Activated CD8-positive, alpha-beta T cell treated with anti-CD3 and anti-CD28 coated beads for 36 hours (primary cell): ENCODE results near the gene RPH3AL. TPM values are rescaled to one million over a fixed set of nuclear protein-coding genes. Genes with fewer than 3 reads are reported as not detected.
A peak's percentile ranks its signal among the peaks of the same experiment; 100 is the strongest.

ENCODE experiments used
- ATAC-seq: fragments of 200-7000 bp; cut with Tn5 transposase; one replicate; pipeline ENCODE4 v1.10.0; 2021; ENCODE audit warnings: mild to moderate bottlenecking, moderate library complexity
- CTCF ChIA-PET: fragments of 350-600 bp; sonication (Branson Sonifier 250); formaldehyde crosslinking; loops from one replicate; lab custom pipeline; 2021; ENCODE audit warnings: antibody characterized with exemption; lab: Charles Lee
- POLR2A ChIA-PET: fragments of 350-600 bp; sonication (Branson Sonifier 250); formaldehyde crosslinking; loops from one replicate; lab custom pipeline; 2021; ENCODE audit warnings: antibody characterized with exemption; lab: Charles Lee
- DNase-seq: peaks from one replicate; pipeline ENCODE4 v3.0.0-alpha.2; 2020
- H3K27ac Mint-ChIP-seq: one replicate; pipeline ENCODE4 v1.8.0; 2021; ENCODE audit warnings: mild to moderate bottlenecking, mixed read lengths
- H3K27me3 Mint-ChIP-seq: one replicate; pipeline ENCODE4 v1.8.0; 2021; ENCODE audit warnings: mixed read lengths
- H3K36me3 Mint-ChIP-seq: one replicate; pipeline ENCODE4 v1.8.0; 2021; ENCODE audit warnings: low read depth, mixed read lengths
- H3K4me1 Mint-ChIP-seq: one replicate; pipeline ENCODE4 v1.8.0; 2021; ENCODE audit warnings: low read depth, mixed read lengths
- H3K4me3 Mint-ChIP-seq: one replicate; pipeline ENCODE4 v1.8.0; 2021; ENCODE audit warnings: mild to moderate bottlenecking, moderate library complexity, mixed read lengths
- H3K9me3 Mint-ChIP-seq: one replicate; pipeline ENCODE4 v1.8.0; 2021; ENCODE audit warnings: mixed read lengths
- intact Hi-C: fragments of 100-400 bp; cut with micrococcal nuclease; formaldehyde crosslinking; loops from one replicate; pipeline ENCODE4 v1.10.0; 2022
- total RNA-seq, 2 experiments: library from RNA; stranded (reverse); gene quantifications; one replicate each; pipeline ENCODE4 v1.2.3, GENCODE V29; 2021
- TF ChIP-seq, protein P1 (sequence below): fragments of 200-600 bp; IDR thresholded peaks from one replicate; pipeline ENCODE4 v1.8.0; 2022; ENCODE audit warnings: antibody characterized with exemption, mild to moderate bottlenecking

The RPH3AL gene
- total RNA-seq, 2 experiments from 2014 or later = 0.72 to 1.1 TPM

DNA sequence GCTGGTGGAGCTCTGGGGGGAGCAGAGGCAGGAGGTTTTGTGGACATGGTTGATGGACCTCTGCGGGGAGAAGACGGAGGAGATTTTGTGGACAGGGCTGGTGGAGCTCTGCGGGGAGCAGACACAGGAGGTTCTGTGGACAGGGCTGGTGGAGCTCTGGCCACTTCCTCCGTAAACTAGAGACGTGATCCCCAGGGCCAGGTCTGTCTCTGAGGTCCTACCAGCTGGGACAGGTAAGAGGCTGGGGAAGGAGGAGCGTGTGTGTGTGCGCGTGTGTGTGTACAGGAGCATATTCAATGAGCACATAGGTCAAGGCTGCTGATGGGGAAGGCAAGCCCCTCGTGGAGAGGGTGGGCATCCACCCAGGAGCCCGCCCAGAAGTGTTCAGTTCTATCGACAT lies 20.6 kb downstream of the RPH3AL start:
- CTCF ChIA-PET = no interaction called here
- H3K4me3 Mint-ChIP-seq = no peak overlapping the region
- peaks cover 51% of the 10 kb centered on the region for H3K4me1 Mint-ChIP-seq

DNA sequence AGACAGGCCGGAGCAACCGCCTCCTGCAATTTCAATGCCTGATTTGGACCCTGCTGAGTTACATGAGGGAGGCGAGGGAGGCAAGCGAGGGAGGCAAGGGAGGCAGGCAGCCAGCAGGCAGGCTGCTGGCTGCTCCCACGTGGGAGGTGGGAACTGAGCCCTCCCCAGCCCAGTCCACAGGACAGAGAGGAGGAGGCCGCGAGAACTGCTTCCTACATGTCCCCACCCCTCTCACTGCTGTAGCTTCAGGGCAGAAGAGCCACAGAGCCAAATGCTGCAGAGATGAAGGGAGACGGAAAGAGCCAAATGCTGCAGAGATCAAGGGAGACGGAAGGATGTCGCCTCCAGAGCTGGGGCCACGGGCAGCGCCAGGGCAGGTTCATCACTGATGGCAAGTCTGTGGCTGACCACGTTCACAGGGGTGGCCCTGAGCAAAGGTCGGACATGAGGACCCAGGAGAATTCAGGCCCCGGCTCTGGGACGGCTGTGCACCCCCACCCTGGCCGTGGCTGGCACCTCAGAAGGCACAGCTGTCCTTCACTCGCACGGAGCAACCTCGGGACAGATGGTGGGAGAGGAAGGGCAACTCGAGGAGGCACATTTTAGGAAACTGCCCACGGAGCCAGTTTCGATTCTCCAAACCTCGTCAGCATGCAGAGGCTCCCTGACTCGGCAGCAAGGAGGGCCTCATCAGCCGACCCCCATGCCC lies 21.5 kb downstream of the RPH3AL start:
- Mint-ChIP-seq H3K9me3 (no peaks in the 10 kb centered on the region), H3K36me3 (no peaks in the 10 kb centered on the region), H3K4me1 (peaks cover 47% of the 10 kb centered on the region), H3K27me3 (peaks cover 1% of the 10 kb centered on the region), H3K4me3 (peak overlapping the region; percentile 47), H3K27ac (no peak overlapping the region)
- TF ChIP-seq, protein P1, sequence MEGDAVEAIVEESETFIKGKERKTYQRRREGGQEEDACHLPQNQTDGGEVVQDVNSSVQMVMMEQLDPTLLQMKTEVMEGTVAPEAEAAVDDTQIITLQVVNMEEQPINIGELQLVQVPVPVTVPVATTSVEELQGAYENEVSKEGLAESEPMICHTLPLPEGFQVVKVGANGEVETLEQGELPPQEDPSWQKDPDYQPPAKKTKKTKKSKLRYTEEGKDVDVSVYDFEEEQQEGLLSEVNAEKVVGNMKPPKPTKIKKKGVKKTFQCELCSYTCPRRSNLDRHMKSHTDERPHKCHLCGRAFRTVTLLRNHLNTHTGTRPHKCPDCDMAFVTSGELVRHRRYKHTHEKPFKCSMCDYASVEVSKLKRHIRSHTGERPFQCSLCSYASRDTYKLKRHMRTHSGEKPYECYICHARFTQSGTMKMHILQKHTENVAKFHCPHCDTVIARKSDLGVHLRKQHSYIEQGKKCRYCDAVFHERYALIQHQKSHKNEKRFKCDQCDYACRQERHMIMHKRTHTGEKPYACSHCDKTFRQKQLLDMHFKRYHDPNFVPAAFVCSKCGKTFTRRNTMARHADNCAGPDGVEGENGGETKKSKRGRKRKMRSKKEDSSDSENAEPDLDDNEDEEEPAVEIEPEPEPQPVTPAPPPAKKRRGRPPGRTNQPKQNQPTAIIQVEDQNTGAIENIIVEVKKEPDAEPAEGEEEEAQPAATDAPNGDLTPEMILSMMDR = no peak
- peak; percentile 30 for DNase-seq
- ChIA-PET POLR2A (no interaction called here), CTCF (no interaction called here)
- intact Hi-C loops = no loop called here
- ATAC-seq = peak; percentile 76

More for the DNA sequence above, 20.6 kb downstream of the RPH3AL start:
- intact Hi-C loops = no loop called here
- TF ChIP-seq, protein P1 = no peak
- H3K27ac Mint-ChIP-seq = no peak overlapping the region
- POLR2A ChIA-PET = no interaction called here
- no peaks in the 10 kb centered on the region for H3K36me3 Mint-ChIP-seq
- DNase-seq (no peak), ATAC-seq (no peak)
- H3K27me3 Mint-ChIP-seq = peaks cover 1% of the 10 kb centered on the region
- H3K9me3 Mint-ChIP-seq = no peaks in the 10 kb centered on the region

DNA sequence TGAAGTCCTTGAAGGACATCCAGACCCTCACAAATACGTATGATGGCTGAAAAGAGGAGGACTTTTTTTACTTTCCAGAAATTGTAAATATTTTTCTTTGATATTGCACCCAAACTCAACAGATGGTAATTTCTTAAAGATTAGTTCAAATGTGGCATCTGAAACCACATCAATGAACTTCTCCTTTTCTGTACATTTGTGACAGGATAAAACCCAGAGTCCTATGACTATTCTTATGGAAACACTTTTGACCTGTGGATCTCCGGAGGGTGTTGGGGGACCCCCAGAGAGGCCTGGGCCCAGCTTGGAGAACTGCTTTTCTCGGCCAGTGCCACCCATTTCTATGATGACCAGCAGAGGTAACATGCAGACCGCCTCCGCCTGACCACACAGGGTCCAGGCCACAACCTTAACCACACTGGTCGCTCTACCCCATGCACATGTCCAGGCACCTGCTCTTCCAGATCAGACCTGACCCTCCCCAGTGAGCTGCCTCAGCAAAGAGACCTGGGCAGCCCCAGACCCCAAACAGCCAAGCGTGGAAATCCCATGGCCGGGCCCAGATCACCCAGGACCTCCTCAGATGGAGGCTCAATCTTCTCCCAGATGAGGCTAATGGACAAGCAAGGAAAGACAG lies 22.7 kb downstream of the RPH3AL start:
- no peak for DNase-seq
- ATAC-seq = no peak
- Mint-ChIP-seq H3K27ac (no peak overlapping the region), H3K4me3 (no peak overlapping the region), H3K9me3 (no peaks in the 10 kb centered on the region), H3K36me3 (no peaks in the 10 kb centered on the region), H3K27me3 (peaks cover 1% of the 10 kb centered on the region), H3K4me1 (peaks cover 39% of the 10 kb centered on the region)
- CTCF ChIA-PET = no interaction called here
- POLR2A ChIA-PET = no interaction called here
- intact Hi-C loops = no loop called here
- TF ChIP-seq, protein P1 = no peak

DNA sequence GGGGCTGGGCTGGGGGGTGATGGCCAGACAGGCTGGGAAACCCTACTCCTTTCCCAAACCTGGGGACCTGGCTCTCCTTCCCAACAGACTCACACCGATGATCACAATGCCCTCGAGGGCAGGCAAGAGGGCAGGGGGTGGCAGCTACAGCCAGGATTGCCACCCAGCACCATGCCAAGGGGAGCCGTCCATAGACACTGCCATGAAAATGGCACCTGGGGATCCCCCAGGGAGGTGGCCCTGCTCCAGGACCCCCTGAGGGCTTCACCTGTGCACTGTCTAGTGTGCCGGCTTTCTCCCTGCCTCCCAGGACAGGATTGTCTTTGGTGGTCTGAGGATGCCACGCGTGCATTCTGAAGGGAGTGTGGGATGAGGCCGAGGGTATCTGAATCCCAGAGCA lies 24.6 kb downstream of the RPH3AL start:
- no peak for ATAC-seq
- ChIA-PET CTCF (no interaction called here), POLR2A (no interaction called here)
- TF ChIP-seq, protein P1 = no peak
- H3K4me1 Mint-ChIP-seq = peaks cover 27% of the 10 kb centered on the region
- H3K4me3 Mint-ChIP-seq = no peak overlapping the region
- peaks cover 1% of the 10 kb centered on the region for H3K27me3 Mint-ChIP-seq
- H3K9me3 Mint-ChIP-seq = no peaks in the 10 kb centered on the region
- intact Hi-C loops = no loop called here
- no peak for DNase-seq
- H3K36me3 Mint-ChIP-seq = no peaks in the 10 kb centered on the region
- H3K27ac Mint-ChIP-seq = no peak overlapping the region

DNA sequence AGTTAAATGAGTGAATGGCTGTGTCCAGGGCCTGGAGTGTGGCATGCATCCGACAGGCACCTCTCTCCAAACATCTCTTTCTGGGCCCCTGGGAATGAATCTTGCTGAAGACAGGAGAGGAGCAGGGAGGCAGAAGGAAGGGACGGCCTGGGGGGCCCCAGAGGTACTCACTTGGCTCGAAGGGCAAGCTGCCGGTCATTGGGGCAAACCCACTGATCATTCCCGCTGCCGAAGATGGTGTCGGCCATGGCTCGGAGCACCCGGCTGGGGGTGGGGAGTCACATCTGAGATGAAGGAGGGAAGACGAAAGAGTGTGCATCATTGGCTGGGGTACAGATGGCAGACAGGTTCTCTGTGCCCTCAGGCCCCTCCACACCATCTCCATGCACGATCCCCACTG lies 25.3 kb downstream of the RPH3AL start:
- Mint-ChIP-seq H3K27ac (no peak overlapping the region), H3K36me3 (no peaks in the 10 kb centered on the region), H3K9me3 (no peaks in the 10 kb centered on the region), H3K4me3 (no peak overlapping the region), H3K4me1 (peaks cover 26% of the 10 kb centered on the region), H3K27me3 (peaks cover 1% of the 10 kb centered on the region)
- DNase-seq (no peak), ATAC-seq (no peak)
- CTCF ChIA-PET = no interaction called here
- intact Hi-C loops = no loop called here
- POLR2A ChIA-PET = no interaction called here
- TF ChIP-seq, protein P1 = no peak
